Measurements from ENCODE around the gene GDF15.

- TF ChIP-seq CTCF (IDR thresholded peaks at IDR 0.05), result no peak
- no peak for TF ChIP-seq POLR2A (IDR thresholded peaks at IDR 0.05)
These were observed 47.9 kb downstream of the GDF15 start for GRCh38 chr19:18433735-18434398.
